D341Med (cell line): Measurements from ENCODE around the gene RGS14.
A peak's percentile ranks its signal among the peaks of the same experiment; 100 is the strongest.
"Not testable (repeated sequence)": the region's sequence is repeated elsewhere in the genome, so short reads cannot be mapped to it uniquely, and the experiment has no call there.

ENCODE experiments used
- DNase-seq: peaks from one replicate; pipeline ENCODE4 v3.0.0; 2012; ENCODE audit warnings: low spot score

Gene RGS14

DNA sequence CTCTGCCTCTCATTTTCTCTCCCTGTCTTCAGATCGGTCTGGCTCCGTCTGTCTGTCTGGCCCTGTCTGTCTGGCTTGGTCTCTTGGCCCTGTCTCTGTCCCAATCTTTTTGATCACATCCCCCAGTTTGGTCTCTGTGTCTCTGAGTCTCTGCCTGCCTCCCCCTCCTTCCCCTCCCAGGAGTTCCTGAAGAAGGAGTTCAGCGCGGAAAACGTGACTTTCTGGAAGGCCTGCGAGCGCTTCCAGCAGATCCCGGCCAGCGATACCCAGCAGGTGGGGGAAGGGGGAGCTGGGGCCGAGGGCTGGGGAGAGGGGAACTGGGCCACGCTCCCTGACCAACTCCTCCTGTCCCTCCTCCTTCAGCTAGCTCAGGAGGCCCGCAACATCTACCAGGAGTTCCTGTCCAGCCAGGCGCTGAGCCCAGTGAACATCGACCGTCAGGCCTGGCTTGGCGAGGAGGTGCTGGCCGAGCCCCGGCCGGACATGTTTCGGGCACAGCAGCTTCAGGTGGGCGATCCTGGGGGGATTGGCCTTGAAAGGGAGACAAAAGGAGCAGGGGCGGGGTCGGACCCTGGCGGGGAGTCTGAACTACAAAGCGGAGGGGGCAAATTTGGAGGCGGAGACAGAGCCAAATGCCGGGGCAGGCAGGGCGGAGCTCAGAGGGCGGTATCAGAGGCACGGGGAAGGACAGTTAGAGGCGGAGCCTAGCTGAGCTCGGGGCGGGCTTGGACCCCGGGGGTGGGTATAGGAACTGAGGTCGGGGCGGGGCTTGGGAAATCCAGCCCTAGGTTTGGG lies 9.0 kb downstream of the RGS14 start:
- no peak for DNase-seq

DNA sequence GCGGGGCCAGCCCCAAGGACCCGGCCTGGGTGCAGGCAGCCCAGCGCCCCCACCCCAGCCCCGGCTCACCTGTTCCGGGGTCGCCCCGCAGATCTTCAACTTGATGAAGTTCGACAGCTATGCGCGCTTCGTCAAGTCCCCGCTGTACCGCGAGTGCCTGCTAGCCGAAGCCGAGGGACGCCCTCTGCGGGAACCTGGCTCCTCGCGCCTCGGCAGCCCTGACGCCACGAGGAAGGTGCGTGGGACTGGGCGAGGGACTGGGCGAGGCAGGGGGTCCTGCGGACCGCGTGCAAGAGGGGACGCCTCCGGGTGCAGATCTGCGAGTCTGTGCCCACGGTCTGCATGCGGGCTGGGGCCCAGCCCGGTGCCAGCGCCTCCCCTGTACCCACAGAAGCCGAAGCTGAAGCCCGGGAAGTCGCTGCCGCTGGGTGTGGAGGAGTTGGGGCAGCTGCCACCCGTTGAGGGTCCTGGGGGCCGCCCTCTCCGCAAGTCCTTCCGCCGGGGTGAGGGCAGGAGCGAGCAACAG lies 9.7 kb downstream of the RGS14 start:
- DNase-seq, result no peak

DNA sequence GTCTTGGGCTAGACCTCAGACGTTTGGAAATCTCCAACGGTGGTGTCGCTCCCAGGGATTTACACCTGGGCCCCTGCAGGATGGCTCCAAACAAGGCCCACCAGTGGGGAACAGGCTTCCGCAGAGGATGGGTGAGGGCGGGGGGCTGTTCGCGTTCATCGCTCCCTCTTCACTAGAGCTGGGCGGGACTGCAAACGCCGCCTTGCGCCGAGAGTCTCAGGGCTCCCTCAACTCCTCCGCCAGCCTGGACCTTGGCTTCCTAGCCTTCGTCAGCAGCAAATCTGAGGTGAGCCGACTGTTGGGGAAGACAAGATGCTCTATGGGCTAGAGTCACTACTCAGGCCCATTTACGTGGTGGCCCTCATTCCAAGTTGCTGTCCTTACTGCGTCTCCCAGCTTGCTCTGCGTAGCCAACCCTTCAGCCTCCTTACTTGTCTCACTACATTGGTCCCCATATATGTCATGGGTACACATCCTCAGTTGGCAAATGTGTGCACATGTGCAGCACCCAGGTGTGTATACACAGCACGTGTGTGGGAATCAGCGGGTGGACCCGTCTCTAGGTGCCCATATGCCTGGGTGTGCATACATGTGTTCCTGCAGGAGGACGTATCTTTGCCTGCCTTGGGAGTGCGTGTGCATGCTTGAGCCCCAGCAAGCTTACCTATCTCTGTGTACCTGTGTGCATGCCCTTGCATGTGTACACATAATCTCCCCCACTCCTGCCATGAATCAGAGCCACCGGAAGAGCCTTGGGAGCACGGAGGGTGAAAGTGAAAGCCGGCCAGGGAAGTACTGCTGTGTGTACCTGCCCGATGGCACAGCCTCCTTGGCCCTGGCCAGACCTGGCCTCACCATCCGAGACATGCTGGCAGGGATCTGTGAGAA lies 10.5 kb downstream of the RGS14 start:
- DNase-seq, result no peak

DNA sequence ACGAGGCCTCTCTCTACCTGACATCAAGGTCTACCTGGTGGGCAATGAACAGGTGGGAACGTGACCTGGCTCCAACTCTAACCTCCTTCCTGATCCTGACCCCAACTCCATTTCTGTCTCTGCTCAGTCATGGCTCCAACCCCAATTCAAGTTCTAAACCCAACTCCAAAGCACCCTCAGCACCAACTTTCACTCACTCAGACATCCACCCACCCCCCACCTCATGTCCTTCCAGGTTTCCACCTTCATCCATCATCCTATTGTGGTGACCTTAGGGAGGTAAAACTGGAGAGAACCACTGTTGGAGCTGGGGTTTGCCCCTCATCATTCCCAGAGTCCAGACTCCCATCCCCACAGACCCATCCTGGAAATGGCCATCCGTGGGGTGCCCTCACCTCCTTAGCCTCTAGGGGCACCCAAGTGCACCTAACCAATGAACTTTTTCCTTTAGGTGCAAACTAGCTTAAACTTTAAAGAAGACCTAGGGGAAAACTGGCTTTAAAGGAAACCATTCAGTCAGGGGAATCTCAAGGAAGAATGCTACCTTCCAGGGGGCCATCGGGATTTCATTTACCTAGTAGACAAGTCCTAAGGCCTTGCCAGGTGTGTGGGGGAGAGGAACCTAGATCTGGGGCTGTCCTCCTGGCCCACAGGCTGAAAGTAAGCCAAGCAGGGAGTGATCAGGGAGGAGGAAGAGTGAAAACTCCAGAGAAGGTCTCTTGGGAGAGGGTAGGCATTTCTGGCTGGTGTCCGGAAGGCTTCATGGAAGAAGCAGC lies 11.3 kb downstream of the RGS14 start:
- DNase-seq, result peak; percentile 65

DNA sequence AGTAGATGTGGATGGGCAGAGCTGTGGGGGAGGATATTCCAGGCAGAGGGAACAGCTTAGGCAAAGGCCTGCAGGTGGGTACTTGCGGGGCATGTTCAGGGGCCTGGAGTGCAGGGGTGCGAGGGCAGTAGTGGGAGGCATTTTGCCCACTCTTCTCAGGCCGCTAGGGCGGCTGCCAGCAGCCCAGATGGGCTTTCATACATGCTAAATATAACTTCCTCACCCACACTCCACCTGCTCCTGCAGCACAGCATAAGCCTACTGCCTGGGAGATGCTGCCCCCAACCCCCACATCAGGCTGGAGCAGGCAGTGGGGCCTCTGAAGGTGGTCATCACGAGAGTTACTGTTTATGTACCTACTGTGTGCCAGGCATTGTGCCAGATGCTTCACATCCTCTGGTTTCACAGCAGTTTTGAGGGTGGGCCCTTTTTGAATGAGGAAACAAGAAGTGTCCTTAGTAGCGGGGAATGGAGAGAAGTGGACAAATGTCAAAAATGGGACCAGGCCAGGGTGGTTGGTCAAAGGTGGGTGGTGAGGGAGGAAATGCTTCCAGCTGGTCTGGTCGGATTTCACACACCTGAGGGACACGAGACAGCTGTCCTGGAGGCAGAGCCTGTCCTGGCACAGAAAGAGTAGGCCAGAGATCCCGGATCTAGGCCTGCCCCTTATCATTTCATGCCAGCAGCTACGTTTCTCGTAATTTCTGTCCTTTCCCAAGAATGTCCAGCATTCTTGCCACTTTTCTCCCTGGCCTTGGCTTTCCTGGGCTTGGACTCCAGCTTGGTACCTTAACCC lies 12.1 kb downstream of the RGS14 start:
- no peak for DNase-seq

DNA sequence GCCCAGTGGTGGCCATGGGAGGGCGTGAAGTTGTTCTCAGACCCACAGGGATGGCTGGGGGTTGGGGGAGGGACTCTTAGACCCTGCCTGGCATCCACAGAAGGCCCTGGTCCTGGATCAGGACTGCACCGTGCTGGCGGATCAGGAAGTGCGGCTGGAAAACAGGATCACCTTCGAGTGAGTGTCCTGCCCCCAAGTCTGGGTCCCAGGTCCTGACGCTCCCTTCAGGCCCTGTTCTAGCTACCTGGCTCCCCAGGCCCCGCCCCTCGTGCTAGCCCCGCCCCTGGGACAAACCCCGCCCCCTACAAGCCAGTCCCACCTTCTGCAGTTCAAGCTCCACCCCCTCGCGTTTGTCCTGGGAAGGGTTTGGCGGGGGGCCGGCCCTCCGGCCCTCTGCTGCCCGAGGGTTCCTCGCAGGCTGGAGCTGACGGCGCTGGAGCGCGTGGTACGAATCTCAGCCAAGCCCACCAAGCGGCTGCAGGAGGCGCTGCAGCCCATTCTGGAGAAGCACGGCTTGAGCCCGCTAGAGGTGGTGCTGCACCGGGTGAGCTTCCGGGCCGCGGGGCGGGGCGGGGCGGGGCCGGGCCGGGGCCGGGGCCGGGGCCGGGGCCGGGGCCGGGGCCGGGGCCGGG lies 12.9 kb downstream of the RGS14 start:
- DNase-seq, result no peak

DNA sequence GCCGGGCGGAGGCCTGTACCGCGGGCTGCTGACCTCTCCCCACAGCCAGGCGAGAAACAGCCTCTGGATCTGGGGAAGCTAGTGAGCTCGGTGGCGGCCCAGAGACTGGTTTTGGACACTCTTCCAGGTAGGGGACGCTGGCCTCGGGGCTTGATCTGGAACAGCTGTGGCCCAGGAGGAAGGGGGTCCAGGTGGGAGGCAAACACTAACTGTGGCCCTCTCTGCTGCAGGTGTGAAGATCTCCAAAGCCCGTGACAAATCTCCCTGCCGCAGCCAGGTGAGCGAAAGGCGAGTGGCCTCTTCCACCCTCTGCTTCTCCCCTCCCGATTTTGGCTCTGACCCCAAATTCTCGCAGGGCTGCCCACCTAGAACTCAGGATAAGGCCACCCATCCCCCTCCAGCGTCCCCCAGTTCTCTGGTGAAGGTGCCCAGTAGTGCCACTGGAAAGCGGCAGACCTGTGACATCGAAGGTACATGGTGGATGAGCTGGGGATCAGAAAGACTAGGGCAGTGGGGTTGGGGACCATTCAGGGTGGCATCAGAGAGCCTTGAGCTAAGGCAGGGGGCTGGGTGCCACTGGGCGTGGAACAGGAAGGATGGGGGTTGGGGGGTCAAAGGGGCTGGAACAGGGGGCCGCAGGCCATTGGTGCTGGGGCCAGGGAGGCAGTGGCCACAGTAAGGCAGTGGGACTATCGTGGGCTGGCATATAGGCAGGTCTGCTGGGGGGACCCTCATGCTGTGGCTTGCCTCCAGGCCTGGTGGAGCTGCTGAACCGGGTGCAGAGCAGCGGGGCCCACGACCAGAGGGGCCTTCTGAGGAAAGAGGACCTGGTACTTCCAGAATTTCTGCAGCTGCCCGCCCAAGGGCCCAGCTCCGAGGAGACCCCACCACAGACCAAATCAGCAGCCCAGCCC lies 13.7 kb downstream of the RGS14 start:
- DNase-seq, result no peak

DNA sequence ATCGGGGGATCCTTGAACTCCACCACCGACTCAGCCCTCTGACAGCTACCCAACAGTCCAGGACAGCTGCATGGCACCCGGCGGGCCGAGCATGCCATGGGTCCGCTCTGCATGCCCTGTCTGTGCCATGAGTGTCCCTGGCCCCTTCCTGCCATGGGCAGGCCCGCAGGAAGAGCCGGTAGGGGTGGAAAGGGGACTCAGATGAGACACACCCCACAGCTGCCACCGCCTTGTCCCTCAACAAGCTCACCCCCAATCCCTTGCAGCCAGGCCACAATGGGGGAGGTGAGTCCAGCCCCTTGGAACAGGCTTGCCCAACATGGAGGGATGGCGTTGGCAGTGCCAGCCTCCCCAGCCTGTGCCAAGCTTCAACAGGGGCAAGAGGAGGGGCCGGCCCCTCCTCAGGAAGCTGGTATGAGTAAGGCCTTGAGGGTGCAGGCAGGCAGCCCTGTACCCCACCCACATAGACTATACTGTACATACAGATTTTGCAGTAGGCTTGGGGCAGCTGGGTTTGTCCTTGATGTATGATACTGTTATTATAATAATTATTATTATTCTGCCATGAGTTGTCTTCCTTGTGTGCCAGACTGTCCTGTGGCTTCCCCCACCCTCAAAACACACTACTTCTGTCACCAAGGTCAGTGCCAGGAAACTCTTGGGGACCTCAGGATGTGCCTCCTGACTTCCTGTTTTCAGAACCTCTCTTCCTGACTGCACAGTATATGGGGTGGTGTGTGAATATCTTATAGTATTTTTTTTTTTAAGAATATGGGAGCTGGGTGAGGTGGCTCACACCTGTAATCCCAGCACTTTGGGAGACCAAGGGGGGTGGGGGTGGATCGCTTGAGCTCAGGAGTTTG lies 14.5 kb downstream of the RGS14 start:
- DNase-seq, result no peak

DNA sequence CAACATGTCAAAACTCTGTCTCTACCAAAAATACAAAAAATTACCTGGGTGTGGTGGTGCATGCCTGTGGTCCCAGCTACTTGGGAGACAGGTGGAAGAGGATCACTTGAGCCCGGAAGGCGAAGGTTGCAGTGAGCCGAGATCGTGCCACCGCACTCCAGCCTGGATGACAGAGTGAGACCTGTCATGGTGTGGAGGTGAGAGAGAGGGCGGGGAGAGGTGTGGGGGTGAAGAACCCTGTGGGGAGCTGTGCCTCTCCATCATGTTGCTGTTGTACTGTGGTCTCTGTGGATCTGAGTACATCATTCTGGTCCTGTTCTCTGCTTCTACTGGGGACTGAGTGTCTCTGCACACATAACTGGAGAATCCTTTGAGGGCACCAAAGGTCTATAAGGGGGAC lies 15.2 kb downstream of the RGS14 start:
- no peak for DNase-seq

DNA sequence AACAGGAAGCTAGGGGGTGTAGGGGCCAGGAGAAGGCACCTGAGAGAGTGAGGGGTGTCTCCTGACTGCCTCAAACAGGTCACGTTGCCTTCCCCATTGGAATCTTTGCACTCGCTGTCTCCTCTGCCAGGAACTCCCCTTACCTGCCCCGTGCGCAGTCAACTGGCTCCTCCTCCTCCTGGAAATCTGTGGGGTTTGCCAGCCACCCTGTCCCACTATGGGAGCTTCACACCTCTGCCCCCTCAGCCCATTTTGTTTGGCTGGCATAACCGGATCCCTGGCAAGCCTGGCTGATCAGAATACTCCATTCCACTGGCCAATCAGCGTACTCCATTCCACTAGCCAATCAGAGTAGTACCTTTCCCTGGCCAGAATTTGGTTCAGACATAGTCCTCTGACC lies 16.1 kb downstream of the RGS14 start:
- DNase-seq, result no peak

DNA sequence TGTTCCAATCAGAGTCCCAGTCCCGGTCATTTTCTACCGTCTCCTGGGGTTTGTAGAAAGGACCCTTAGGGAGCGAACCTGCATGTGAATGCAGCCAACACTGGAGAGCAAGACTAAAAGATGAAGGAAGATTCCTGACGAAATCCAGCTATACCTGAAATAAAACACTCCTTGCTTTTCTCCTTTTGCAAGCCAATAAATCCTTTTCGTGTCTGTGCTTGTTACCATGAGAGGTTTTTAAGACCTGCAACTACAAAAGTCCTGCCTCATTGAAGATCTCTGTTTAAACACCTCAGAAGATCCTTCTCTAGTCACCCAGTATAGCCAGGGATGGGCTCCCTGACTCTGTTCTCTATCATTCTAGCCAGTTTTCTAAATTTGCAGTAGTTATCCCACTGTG lies 16.5 kb downstream of the RGS14 start:
- no peak for DNase-seq

DNA sequence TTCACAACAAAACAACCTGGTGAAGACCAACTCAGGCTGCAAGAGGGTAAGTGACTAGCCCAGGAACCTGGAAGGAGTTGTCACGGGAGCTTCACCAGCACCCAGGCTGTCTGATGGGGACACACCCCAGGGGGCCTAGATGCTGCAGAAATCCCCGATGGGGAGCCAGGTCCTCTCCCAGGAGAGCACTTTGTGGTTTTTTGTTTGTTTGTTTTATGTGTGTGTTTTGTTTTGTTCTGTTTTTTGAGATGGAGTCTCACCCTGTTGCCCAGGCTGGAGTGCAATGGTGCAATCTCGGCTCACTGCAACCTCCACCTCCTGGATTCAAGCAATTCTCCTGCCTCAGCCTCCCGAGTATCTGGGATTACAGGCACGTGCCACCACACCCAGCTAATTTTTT lies 17.8 kb downstream of the RGS14 start:
- DNase-seq, result not testable (repeated sequence)

DNA sequence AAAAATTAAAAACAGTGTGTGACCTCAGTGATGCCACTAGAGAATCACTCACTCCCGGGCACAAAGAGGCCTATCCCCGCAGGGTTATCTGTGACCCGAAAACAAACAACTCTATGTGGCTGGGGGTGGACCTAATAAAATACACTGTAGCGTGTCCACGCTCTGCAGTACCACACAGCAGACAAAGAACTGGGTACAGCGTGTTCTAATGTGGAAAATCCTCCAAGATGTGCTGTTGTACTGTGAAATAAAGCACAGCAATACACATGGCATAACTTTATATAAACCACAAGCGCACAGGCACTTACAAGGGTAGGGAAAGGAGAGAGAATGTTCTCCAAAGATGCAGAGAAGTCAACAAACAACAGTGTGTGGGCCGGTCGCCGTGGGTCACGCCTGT lies 18.4 kb downstream of the RGS14 start:
- no peak for DNase-seq

DNA sequence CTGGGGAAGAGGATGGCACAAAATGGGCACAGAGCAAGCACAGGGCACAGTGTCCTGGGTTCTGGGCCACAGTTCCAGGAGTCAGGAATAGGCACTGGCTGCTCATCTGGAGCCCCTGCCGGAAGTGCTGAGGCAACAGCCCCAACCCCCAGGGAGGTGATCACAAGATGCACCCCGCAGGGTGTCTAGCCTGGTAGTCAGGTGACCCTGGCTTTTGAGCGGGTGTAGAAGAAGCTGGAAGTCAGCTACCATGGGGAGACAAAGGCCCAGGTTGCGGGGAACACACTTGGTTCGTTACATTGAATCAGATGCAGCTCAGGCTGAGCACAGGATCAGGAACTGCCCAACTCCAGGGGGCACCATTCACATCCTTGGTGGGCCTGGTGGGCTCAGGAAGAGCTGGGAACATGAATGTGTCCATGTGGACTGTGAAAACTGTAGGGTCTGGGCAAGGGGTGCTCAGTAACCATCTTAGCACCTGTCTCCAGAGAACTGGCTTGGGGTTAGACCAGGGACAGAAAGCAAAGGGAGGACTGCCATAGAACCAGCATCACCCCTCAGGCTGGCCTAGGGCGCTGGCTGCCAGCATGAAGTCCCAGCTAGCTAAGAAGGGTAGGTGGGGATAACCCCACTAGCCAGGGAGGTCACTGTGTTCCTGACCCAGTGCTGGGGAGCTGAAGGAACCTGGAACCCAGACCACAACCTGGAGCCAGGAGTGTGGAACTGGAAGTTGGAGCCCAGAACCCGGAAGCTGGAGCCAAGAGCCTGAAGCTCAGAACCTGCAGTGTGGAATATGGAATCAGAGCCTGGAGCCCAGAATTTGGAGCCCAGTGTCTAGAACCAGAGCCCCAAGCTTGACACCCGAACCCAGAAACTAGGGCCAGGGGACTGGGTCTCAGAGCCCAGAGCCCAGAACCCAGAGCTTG lies 20.4 kb downstream of the RGS14 start:
- DNase-seq, result no peak

DNA sequence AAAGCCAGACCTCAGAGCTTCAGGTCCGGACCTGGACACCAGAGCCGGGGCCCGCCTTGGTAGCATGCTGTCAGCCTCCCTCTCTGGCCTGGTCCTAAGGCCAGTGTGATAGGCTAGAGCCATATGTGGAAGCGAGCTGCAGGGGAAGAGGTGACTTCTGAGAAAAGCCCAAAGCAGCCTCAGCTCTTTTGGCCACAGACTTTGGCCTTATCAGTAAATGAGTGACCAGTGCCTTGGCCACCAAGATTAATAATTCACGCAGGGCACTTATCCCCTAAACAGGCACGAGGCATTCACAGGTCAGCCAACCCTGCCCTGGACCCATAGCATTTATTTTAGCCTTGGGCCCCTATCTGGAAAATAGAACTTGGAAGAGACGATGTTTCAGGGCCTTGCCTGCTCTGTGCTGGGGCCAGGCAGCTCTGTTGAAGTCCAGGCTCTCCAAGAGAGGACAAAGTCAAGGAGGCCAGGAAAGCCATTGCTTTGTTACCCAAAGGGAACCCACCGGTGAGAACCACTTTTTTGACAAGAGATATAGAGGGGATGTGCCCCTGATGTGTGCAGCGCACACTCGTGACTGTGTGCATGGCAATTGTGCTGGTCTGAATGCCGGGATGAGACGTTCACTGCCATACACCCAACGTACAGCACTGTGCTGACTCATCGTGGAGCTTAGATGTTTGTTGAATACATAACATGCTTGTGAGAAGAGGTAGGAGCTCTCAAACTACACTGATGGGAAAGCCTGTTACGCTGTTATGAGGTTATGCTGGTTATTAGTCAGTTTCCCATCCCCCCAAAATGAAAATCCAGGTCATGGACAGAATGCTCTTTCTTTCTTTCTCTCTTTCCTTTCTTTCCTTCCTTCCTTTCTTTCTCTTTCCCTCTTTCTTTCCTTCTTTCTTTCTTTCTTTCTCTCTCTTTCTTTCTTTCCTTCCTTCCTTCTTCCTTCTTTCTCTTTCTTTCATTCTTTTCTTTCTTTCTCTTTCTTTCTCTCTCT lies 21.5 kb downstream of the RGS14 start:
- DNase-seq, result no peak

DNA sequence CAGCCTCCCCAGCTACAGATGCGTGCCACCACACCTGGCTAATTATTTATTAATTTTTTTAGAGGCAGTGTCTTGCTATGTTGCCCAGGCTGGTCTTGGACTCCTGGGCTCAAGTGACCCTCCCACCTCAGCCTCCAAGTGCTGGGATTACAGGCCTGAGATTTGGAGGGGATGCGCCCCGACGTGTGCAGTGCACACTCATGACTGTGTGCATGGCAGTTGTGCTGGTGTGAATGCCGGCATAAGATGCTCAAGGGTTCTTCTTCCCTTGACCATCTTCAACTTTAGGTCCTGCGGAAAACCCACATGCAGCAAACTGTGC lies 23.0 kb downstream of the RGS14 start:
- no peak for DNase-seq
